ENCODE results near the gene HEPACAM2.

DNA sequence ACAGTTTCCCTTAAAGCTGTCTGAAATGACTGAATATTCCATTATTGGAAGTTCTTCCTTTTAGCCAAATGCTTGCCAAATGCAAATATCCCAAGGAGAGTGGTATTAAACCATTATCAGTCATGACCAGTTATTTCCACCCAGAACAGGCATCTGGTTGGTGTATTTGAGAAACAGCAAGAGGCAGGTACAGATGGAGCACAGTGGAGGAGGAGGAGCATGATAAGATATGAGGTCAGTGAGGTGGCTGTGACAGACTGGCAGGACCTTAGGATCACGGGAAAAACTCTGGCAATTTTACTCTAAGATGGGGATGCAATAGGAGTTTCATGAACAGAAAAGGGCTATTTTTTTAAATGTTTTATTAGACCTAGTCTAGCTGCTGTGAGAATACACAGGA, 6.4 kb downstream of the HEPACAM2 start:
- TF ChIP-seq, protein P1, sequence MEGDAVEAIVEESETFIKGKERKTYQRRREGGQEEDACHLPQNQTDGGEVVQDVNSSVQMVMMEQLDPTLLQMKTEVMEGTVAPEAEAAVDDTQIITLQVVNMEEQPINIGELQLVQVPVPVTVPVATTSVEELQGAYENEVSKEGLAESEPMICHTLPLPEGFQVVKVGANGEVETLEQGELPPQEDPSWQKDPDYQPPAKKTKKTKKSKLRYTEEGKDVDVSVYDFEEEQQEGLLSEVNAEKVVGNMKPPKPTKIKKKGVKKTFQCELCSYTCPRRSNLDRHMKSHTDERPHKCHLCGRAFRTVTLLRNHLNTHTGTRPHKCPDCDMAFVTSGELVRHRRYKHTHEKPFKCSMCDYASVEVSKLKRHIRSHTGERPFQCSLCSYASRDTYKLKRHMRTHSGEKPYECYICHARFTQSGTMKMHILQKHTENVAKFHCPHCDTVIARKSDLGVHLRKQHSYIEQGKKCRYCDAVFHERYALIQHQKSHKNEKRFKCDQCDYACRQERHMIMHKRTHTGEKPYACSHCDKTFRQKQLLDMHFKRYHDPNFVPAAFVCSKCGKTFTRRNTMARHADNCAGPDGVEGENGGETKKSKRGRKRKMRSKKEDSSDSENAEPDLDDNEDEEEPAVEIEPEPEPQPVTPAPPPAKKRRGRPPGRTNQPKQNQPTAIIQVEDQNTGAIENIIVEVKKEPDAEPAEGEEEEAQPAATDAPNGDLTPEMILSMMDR (IDR thresholded peaks at IDR 0.05; ENCODE audit: insufficient read depth, low read depth, low read length) = no peak
- TF ChIP-seq EZH2 (IDR thresholded peaks at IDR 0.05; ENCODE audit: insufficient read depth, low read length) = no peak

Measured in astrocyte (in vitro differentiated cells and primary cell).